ENCODE measurements around the gene SREBF1.

DNA sequence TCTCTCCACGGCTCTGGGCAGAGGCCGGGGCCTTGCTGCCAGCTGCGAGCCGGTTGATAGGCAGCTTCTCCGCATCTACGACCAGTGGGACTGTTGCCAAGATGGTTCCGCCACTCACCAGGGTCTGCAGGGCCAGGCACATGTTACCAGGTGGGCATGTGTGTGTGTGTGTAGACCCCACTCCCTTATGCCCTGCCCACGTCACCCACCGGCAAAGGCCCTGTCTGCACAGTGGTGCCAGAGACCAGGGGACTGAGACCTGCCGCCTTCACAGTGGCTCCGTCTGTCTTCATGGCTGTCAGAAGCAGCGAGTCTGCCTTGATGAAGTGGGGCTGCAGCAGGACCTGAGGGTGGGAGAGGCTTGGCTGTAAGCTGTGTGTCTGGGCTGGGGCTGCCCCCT, 17.7 kb downstream of the SREBF1 start:
- TF ChIP-seq, protein P1, sequence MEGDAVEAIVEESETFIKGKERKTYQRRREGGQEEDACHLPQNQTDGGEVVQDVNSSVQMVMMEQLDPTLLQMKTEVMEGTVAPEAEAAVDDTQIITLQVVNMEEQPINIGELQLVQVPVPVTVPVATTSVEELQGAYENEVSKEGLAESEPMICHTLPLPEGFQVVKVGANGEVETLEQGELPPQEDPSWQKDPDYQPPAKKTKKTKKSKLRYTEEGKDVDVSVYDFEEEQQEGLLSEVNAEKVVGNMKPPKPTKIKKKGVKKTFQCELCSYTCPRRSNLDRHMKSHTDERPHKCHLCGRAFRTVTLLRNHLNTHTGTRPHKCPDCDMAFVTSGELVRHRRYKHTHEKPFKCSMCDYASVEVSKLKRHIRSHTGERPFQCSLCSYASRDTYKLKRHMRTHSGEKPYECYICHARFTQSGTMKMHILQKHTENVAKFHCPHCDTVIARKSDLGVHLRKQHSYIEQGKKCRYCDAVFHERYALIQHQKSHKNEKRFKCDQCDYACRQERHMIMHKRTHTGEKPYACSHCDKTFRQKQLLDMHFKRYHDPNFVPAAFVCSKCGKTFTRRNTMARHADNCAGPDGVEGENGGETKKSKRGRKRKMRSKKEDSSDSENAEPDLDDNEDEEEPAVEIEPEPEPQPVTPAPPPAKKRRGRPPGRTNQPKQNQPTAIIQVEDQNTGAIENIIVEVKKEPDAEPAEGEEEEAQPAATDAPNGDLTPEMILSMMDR (conservative IDR thresholded peaks at IDR 0.05; ENCODE audit: low read length), result no peak
- TF ChIP-seq EZH2phosphoT487 (IDR thresholded peaks at IDR 0.05; ENCODE audit: borderline replicate concordance), result no peak
